ENCODE results near the gene LYPD6.
"Not testable (repeated sequence)": the region's sequence is repeated elsewhere in the genome, so short reads cannot be mapped to it uniquely, and the experiment has no call there.

The LYPD6 gene

DNA sequence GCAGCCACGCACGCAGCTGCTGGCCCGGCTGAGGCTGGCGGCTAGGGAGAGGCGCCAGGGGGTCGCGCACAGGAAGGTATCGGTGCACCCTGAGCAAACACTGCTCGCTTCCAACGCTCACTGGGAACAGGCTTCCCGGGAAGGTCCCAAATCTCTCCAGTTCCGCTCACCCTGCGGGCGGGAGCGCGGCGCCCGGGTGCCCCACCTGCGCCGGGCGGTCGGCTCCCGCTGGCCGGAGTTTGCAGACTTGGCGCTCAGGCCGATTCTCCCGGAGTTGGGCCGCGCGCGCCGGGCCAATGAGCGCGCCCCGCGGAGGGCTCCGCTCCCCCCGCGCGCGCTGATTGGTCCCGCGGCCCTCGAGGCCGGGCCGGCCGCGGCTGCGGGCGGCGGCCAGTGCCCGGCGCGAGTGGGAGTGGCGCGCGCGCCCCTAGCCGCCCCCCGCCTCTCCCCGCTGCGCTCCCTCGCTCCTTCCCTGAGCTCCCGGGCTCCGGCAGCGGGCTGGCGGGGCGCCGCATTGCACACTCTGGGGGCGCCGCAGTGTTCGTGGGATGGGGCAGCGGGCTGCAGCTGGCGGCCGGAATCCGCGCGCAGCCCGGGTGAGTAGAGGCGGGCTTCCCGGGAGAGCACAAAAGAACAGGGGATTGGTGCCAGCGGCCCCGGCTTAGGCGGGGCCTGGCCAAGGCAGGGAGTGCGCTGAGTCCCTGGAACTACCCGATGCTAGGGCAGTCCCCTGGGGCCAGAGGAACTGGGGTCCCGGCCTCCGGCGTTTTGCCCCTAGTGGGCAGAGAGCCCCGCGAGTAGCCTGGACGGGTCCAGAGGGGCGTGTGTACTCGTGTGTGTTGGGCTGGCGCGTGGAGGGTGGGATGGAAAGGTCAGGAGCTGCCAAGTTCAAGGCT lies at the start of gene LYPD6:
TSS of gene LYPD6 (plus strand) at position 461 of the 896 bp plus-strand sequence. CDS start 107,122 bp downstream, outside the sequence.
- DNase-seq: peak; percentile 69 to 78

DNA sequence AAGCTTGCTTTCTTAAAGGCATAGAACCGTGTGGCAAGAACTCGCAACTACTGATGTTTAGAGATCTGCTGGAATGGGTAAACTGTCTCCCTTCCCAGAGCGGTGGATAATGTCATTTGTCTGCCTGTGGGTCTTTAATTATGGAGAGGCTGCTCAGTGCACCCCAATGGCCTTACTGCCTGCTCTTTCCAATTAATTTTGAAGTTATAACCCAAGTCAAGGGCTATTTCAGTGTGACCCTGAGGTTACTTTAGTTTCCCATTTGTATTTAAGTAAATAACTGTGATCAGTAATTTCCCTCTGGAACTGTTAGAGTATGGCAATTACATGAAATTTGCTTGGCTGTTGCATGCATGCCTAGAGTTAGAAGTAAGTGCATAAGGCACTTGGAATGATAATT lies 48.9 kb upstream of the LYPD6 start:
- DNase-seq: no peak

DNA sequence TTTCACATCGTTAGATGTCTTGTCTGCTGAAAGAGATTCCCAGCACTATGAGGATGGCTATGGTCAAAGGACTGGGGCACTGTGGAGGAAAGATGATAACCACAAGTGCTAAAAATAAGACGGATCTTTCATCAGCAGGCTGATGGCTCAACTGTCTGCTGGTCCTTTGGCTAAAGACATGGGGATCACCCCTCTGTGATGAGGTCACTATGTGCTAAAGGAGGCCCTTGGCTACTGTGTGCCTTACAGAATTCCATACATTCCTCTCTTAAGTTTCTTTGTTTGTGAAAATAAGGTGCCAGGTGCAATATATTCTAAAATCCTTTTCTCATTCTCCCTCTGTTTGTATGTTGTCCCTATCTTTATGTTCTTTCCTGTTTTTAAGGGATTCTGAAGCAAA lies 39.7 kb upstream of the LYPD6 start:
- DNase-seq: no peak

DNA sequence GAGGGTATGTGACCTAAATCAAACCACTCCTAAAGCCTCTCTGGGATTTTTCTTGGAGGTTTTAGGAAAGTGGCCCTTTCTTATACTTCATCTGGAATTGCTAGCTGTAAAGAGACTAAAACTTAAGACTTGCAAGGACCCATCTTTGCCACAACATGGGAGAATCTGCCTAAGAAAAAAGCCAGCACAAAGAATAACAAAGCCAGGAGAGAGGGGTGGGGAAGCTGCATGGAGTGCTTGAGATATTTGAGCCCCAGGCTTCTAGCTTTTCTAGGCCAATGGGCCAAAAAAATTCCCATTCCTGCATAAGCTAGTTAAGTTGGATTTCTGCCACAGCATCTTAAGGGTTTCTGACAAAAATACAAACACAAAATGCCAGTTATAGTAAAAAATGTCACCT lies 38.5 kb upstream of the LYPD6 start:
- no peak for DNase-seq

DNA sequence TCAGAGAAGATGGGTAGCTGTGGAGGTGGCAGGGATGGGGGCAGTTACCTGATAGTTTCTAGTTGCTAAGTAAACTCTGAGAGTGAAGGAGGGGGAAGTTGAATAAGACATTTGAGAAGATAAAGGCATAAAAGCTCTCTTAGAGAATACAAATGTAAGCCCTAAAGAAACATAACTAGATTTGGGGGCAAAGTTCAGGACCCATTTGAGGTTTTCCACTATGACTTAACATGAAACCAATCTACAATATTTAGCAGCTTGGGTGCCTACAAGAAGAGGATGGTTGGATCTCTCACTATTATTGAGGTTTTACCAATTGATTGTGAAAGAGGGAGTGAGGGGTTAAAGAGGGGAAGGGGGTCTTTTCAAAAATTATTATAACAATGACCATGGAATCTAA lies 34.4 kb upstream of the LYPD6 start:
- no peak for DNase-seq

- DNase-seq: no peak
Observed at GRCh38 chr2:149307014-149307413, 23.4 kb upstream of the LYPD6 start.

DNA sequence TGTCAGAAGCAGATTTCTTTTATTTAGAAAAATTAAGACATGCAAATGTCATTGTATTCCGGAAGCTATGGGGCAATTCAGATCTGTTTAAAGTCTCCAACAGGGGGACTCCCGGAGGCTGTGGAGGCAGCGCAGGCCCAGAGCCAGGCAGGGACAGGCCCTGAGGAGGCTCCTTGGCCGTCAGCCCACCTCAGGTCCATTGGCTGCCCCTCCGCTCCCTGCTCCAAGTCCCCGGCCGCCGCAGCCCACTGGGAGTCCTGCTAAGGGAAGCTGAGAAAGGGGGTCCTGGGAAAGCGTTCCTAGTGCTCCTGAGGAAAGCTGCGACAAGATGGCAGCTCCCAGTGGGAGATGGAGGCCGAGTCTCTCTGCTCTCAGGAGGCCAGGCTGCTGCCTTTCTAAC lies 20.0 kb upstream of the LYPD6 start:
- DNase-seq: no peak

DNA sequence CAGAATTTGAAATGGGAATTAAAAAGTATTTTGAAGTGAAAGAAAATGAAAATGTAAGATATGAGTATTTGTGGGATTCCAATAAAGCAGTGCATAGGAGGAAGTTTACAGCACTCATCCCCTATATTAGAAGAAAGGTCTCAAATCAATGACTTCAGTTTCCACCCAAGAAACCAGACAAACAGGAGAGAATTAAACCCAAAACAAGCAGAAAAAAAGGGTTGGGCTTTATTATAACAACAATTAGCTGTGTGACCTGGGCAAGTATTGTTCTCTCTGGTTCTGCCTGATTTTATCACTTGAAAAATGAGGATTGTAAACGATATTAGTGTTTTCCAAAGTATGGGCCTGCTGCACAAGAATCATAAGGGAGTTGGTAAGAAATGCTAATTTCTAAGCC lies 18.3 kb upstream of the LYPD6 start:
- DNase-seq: no peak

- peak; percentile 18 to 40 for DNase-seq
Observed at GRCh38 chr2:149313512-149313972, 16.8 kb upstream of the LYPD6 start.

DNA sequence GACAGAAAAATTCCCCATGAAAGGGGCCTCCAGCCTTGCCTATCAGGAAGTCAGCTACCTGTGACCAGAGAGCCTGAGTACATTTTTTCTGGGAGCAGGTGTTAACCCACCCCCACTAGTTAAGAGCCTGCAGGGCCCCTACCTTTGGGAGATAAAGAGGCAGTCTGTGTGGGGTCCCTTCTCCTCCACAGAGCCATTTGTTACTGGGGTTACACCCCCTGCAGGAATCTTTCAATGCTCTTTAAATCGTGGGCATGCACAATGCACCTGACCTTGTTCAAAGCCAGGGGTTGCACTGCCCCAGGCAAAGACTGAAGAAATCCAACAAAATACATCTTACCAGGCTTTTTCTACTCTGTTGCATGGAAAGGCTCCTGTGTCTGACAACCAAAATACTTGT lies 15.7 kb upstream of the LYPD6 start:
- no peak for DNase-seq

DNA sequence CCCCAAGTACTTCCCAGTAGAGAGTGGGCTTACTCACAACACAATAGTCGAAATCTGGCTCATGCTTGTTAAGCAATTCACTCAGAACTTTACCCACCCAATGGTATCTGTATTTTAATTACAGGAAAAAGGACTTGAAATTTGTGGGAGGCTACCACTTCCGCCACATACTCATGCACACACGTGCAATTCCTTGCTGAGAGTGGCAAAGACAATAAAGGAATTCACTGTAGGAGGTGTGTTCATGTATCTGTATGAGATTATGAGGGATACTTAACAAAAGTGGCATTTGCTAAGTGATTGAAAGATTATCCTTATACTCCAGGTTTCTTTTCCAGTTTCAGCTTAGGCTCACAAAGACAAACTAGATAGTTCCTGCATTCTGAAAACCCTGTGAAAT lies 14.9 kb upstream of the LYPD6 start:
- peak in 1 of 2 experiments; percentile 49 for DNase-seq

DNA sequence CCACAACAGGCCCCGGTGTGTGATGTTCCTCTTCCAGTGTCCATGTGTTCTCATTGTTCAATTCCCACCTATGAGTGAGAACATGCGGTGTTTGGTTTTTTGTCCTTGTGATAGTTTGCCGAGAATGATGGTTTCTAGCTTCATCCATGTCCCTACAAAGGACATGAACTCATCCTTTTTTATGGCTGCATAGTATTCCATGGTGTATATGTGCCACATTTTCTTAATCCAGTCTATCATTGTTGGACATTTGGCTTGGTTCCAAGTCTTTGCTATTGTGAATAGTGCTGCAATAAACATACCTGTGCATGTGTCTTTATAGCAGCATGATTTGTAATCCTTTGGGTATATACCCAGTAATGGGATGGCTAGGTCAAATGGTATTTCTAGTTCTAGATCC lies 11.8 kb upstream of the LYPD6 start:
- not testable (repeated sequence) for DNase-seq

DNA sequence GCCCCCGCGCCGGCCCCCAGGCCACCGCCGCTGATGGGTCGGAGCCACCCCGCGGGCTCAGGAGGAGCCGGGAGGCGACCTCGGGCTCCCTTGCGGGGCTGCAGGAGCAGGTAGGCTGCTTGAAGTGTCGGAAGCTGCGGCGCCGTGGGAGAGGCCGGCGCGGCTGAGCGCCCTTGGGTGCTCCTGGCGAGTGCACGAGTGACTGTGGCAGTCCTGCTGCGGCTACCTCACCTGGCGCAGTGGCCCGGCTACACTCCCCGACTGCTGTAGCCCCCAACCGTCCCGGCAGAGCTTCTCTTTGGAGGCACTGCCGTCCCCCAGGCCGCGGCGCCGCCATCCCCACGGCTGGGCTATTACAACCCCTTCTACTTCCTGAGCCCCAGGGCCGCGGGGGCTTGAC lies 10.0 kb upstream of the LYPD6 start:
- no peak for DNase-seq

DNA sequence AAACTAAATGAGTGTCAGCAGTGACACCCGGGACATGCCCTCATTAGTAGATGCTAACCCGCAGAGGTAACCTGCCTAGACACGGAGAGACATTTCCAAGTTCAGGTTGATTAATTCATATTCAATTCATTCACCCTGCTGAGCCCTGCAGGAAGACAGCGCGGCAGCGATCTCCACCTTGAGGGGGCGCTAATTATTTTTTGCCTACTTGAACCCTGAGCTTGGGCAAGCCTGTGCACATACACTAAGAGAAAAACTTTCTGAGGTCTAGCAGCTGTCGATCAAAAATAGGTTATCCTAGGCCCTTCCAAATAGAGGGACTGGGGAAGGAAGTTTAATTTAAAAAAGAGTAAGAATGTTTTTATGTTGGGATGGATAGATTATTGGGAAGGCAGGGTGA lies 1.3 kb upstream of the LYPD6 start:
- peak in 1 of 2 experiments; percentile 15 for DNase-seq

DNA sequence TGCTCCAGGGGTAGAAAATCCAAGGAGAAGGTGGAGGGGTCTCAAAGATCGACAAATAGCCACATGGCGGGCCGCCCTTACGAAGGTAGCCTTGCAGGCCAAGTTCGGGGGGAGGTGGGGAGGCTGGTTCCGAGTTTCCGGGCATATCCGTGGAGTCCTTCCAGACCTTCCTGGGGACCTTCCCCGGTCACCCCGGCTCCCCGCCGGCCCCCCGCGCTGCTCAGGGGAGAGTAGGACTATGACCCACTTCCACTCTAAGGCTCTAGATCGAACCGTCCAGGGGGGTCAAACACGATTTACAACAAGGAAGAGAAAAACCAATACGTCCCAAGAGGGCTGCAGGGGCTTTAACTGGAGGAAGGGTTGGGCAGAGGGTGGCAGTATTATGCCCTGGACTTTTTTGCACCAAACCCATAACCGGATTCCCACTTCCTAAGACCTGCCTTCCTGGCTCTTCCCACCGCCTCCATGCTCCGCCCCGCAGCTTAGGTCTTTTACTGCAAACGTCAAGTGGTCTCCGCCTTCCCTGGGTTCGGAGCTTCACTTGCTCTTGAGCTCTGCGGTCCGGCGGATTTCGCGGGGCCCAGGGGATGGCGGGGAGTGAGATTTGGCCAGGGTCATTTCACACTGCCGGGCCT lies 779 bp upstream of the LYPD6 start:
- peak; percentile 35 to 75 for DNase-seq

DNA sequence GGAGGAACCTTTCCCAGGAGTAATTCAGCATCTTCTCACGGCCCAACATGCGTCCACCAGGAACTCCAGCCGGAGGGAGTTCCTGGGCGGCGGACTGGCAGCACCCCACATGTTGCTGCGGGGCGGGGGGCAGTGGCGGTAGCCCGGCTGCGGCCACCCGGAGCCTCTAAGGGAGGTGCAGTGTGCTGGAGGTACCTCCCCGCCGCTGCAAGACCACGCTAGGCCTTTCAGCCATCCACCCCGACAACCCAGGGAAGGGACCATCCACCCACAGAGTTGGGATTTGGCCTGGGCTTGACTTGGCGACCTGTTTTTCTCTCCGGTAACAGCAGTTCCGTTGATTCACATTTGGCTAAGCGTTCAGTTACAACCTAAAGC lies 625 bp downstream of the LYPD6 start:
- DNase-seq: peak in 1 of 2 experiments; percentile 39

DNA sequence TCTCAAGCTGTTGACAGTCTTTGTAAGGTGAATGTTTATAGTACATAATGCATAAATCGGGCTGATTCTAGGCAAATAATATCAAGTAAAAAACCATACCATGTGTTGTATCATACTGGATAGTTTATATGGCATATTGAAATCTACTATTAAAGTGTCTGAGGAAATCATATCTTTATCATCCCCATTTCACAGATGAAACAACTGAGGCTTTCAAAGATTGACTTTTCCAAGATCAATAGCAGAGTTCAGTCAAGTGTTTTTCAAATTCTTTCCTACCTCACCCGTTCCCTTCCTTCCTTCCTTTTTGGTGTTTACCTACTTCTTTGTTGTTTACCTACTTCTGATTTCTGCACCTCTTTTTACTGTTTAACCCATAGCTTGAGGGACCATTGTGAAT lies 2.0 kb downstream of the LYPD6 start:
- DNase-seq: no peak

DNA sequence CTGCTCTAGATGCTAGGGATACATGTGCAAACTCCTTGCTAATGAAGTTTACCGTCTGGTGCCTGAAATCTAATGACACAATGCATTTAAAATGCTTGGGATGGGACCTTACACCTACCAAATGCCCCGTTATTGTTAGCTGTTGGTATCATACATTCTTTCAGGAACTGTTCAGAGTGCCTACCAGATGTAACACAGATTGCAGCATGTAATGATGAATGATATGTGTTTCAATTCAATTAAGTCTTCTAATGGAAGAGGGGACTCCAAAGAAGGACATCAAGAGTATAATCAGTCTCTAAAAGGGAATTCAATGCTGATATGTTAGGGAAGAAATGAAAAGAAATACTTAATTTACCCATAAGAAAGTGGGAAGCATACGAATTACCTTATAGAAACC lies 3.2 kb downstream of the LYPD6 start:
- no peak for DNase-seq

- DNase-seq: no peak
Observed at GRCh38 chr2:149334156-149334555, 3.8 kb downstream of the LYPD6 start.

GRCh38 chr2:149339324-149339723 lies 8.9 kb downstream of the LYPD6 start:
- DNase-seq: no peak

DNA sequence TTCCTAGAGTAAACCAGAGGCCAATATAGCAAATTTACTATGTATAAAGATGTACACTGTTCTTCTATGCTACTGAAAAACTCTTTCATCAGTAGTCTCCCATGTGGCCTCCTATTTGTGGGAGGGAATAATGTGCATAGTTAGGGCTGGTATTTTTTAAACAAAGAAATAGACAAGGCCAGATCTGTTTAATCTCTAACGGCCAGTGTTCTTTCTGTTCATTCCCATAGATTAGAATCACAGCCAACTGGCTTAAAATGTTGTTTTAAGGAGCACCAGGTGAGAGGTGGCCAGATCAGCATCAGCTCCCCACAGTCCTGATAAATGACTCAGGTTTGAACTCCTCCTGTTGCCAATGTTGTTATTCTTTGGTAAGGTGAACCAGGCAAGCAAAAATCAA lies 12.1 kb downstream of the LYPD6 start:
- DNase-seq: no peak

DNA sequence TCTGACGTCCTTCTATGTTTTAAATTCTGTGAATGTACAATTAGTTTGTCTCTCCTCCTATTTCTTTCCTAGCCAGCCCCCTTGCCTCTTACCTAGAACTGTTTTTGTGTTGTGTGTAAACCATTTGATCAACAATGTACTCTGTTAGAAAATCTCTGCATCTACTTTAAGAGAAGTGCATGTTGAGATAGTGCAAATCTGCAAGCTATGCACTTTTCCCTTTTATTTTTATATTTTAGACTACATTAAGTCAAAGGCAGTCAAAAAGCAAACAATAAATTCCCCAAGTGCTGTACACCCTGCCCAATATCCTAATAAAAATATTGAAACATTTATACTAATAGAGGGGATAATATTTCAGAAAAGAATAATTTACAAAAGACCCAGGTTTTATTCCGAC lies 13.7 kb downstream of the LYPD6 start:
- no peak for DNase-seq

GRCh38 chr2:149346272-149346671 lies 15.9 kb downstream of the LYPD6 start:
- no peak for DNase-seq

- no peak for DNase-seq
Observed at GRCh38 chr2:149348291-149348690, 17.9 kb downstream of the LYPD6 start.

Data from NCI-H524 (cell line).